GM12878 (cell line): ENCODE measurements around the gene CCDC107. TPM values are rescaled to one million over a fixed set of nuclear protein-coding genes. Genes with fewer than 3 reads are reported as not detected.

Experiments used
- ATAC-seq: fragments of 200-7000 bp; cut with Tn5 transposase; 3 replicates; pipeline ENCODE4 v1.9.1; 2020; ENCODE audit warnings: mild to moderate bottlenecking, moderate library complexity
- BruUV-seq: library from RNA; stranded (reverse); fragments of 400-500 nt; replicated peaks from 2 replicates; lab custom pipeline; 2021; lab: Mats Ljungman, UMichigan
- CTCF ChIA-PET: fragments of 300-600 bp; sonication (Branson Sonifier 250); formaldehyde crosslinking; extraction: SDS; loops from one replicate; lab custom pipeline; 2021; ENCODE audit warnings: inconsistent platforms; lab: Yijun Ruan, JAX
- POLR2A ChIA-PET: fragments of 350-600 bp; formaldehyde crosslinking; extraction: SDS; loops from one replicate; lab custom pipeline; 2021; ENCODE audit warnings: inconsistent platforms; lab: Charles Lee
- RAD21 ChIA-PET: fragments of 300-600 bp; sonication (Branson Sonifier 250); formaldehyde crosslinking; loops from one replicate; lab custom pipeline; 2023; ENCODE audit warnings: antibody characterized with exemption; ENCODE audit not compliant: unreplicated experiment; lab: Charles Lee
- SMC1A ChIA-PET: fragments of 300-600 bp; sonication (Branson Sonifier 250); formaldehyde crosslinking; loops from one replicate; lab custom pipeline; 2023; ENCODE audit not compliant: unreplicated experiment, uncharacterized antibody; lab: Charles Lee
- DNase-seq: peaks from one replicate; pipeline ENCODE4 v3.0.0-alpha.2; 2011; ENCODE audit warnings: low read depth, low spot score
- FAIRE-seq: peaks from 3 replicates; lab custom pipeline; 2011; peaks lifted over from hg19 to GRCh38; lab: Jason Lieb, UNC
- H2AFZ ChIP-seq: 2 replicates; pipeline ENCODE4 v1.6.0; 2011; ENCODE audit warnings: low read depth, low read length, control low read depth; ENCODE audit not compliant: control insufficient read depth
- H3K27ac ChIP-seq: 2 replicates; pipeline ENCODE4 v1.5.1; 2011; ENCODE audit warnings: control low read depth; ENCODE audit not compliant: control insufficient read depth, insufficient read depth
- H3K27me3 ChIP-seq, 2 experiments: replicated peaks in 1 of 2; 2 replicates each; pipeline versions ENCODE4 v1.6.0 to v1.6.1; 2011; ENCODE audit warnings: low read length in 1 of 2; ENCODE audit not compliant: control insufficient read depth in 2 of 2, insufficient read depth in 2 of 2
- H3K36me3 ChIP-seq, 2 experiments: 2 replicates each; pipeline ENCODE4 v1.5.1; 2011; ENCODE audit warnings: low read length in 1 of 2; ENCODE audit not compliant: control insufficient read depth in 2 of 2, insufficient read depth in 2 of 2
- H3K4me1 ChIP-seq: 2 replicates; pipeline ENCODE4 v1.6.1; 2011; ENCODE audit warnings: mild to moderate bottlenecking, low read length, moderate library complexity, mixed read lengths; ENCODE audit not compliant: control insufficient read depth, insufficient read depth
- H3K4me2 ChIP-seq: 2 replicates; pipeline ENCODE4 v1.6.0; 2011; ENCODE audit warnings: control low read depth; ENCODE audit not compliant: control insufficient read depth, insufficient read depth
- H3K4me3 ChIP-seq: fragments of 200-600 bp; sonication (generic); 2 replicates; pipeline ENCODE4 v1.5.1; 2016
- H3K79me2 ChIP-seq: 2 replicates; pipeline ENCODE4 v1.6.0; 2011; ENCODE audit warnings: low read length; ENCODE audit not compliant: control insufficient read depth, insufficient read depth
- H3K9ac ChIP-seq: 2 replicates; pipeline ENCODE4 v1.8.0; 2011; ENCODE audit warnings: low read length, control low read depth, mixed read lengths; ENCODE audit not compliant: control insufficient read depth, insufficient read depth
- H3K9me3 ChIP-seq: replicated peaks from 3 replicates; pipeline ENCODE4 v1.5.1; 2011; ENCODE audit warnings: mild to moderate bottlenecking, low read length; ENCODE audit not compliant: control insufficient read depth, insufficient read depth
- H4K20me1 ChIP-seq: 2 replicates; pipeline ENCODE4 v1.6.0; 2011; ENCODE audit not compliant: control insufficient read depth, insufficient read depth
- BCLAF1 ChIP-seq: fragments of 450-650 bp; IDR thresholded peaks from 2 replicates; pipeline ENCODE4 v1.6.1; 2017; ENCODE audit warnings: antibody characterized with exemption, mild to moderate bottlenecking, moderate library complexity
- CTCF ChIP-seq, 3 experiments: IDR thresholded peaks in 2 of 3; conservative IDR thresholded peaks in 1 of 3; 2 replicates each; pipeline ENCODE4 v1.5.1; 2011; ENCODE audit warnings: low read depth in 3 of 3, low read length in 3 of 3, mild to moderate bottlenecking in 3 of 3, control low read depth in 2 of 3, moderate library complexity in 2 of 3, inconsistent platforms in 1 of 3, mixed read lengths in 1 of 3; ENCODE audit not compliant: control insufficient read depth in 2 of 3, insufficient read depth in 1 of 3; ENCODE audit errors: extremely low read depth in 1 of 3
- EED ChIP-seq: sonication (generic); IDR thresholded peaks from 2 replicates; pipeline ENCODE4 v1.6.1; 2016; ENCODE audit warnings: antibody characterized with exemption, low read depth
- ETV6 ChIP-seq, 2 experiments: fragments of 450-650 bp in 1 of 2; IDR thresholded peaks in 1 of 2; conservative IDR thresholded peaks in 1 of 2; 2 replicates each; pipeline ENCODE4 v1.6.1; 2014; ENCODE audit warnings: antibody characterized with exemption in 1 of 2, borderline replicate concordance in 1 of 2, low read depth in 1 of 2, mild to moderate bottlenecking in 1 of 2, moderate library complexity in 1 of 2
- HCFC1 ChIP-seq: fragments of 150-350 bp; IDR thresholded peaks from 2 replicates; pipeline ENCODE4 v1.6.1; 2014; ENCODE audit warnings: low read length
- HDAC6 ChIP-seq: fragments of 200-600 bp; sonication (generic); IDR thresholded peaks from one replicate; pipeline ENCODE4 v1.8.0; 2017; ENCODE audit warnings: antibody characterized with exemption; ENCODE audit not compliant: unreplicated experiment
- KLF5 ChIP-seq: fragments of 450-650 bp; IDR thresholded peaks from 2 replicates; pipeline ENCODE4 v1.6.1; 2014; ENCODE audit warnings: mild to moderate bottlenecking; ENCODE audit not compliant: partially characterized antibody
- NFYA ChIP-seq: IDR thresholded peaks from 2 replicates; pipeline ENCODE4 v1.6.1; 2011; ENCODE audit warnings: low read depth, mild to moderate bottlenecking, low read length, improper control_type of control experiment, borderline replicate concordance
- NR2C1 ChIP-seq: fragments of 450-650 bp; IDR thresholded peaks from 2 replicates; pipeline ENCODE4 v1.6.1; 2017; ENCODE audit warnings: antibody characterized with exemption, mild to moderate bottlenecking, moderate library complexity
- TBL1XR1 ChIP-seq: IDR thresholded peaks from 2 replicates; pipeline ENCODE4 v1.6.1; 2012; ENCODE audit warnings: low read depth, low read length, improper control_type of control experiment
- ZBTB11 ChIP-seq: fragments of 450-650 bp; formaldehyde crosslinking; IDR thresholded peaks from 2 replicates; pipeline ENCODE4 v1.5.0; 2022; ENCODE audit warnings: mild to moderate bottlenecking, missing genetic modification characterization
- WGBS: methylation state at CpG from one replicate; pipeline ENCODE4 v1.1.6; 2016; ENCODE audit warnings: low lambda C conversion rate; ENCODE audit not compliant: insufficient replicate concordance, insufficient coverage; ENCODE audit errors: missing lambda C conversion rate; 5-methylcytosine and 5-hydroxymethylcytosine counted together
- in situ Hi-C: fragments of 300-500 bp; cut with MboI; formaldehyde crosslinking; loops from 9 replicates; pipeline ENCODE4 v1.14.3; 2018; ENCODE audit warnings: mixed read lengths
- intact Hi-C: fragments of 100-400 bp; cut with micrococcal nuclease; formaldehyde crosslinking; loops from one replicate; pipeline ENCODE4 v1.14.2; 2022; ENCODE audit not compliant: unreplicated experiment
- polyA plus RNA-seq, 11 experiments: library from polyadenylated mRNA; depleted of rRNA in 4 of 11; unstranded in 6 of 11; stranded (reverse) in 5 of 11; fragments of >200 nt; fragmentation: Nextera tagmentation in 4 of 11; fragmentation: Illumina TruSeq in 1 of 11; extraction: Ambion mirVana in 4 of 11; extraction: Trizol in 1 of 11; gene quantifications; 1 replicate in 1 of 11; 2 replicates in 10 of 11; pipeline versions ENCODE4 v1.2.1 to v1.2.3, GENCODE V29; 2011 to 2016; ENCODE audit warnings: inconsistent platforms in 2 of 11, missing spikeins in 2 of 11, low read depth in 1 of 11
- total RNA-seq, 4 experiments: library from RNA; depleted of rRNA in 3 of 4; stranded (reverse); fragments of >200 nt in 3 of 4; fragmentation: Illumina TruSeq in 1 of 4; extraction: Trizol in 1 of 4; gene quantifications; 2 replicates each; pipeline versions ENCODE4 v1.2.1 to v1.2.3, GENCODE V29; 2013 to 2021

CCDC107 gene
- total and polyA plus RNA-seq, 10 of the 15 experiments (the other 5 are each of a cell fraction or from before 2014, with no cell fraction given), result 0.19 to 18.3 (median 10.6) TPM

- no peak for FAIRE-seq
- Histone ChIP-seq H3K27me3 (peaks cover 3 to 7% of the 10 kb centered on the region in 2 experiments), H3K27ac (no peak within 1 kb of the TSS), H3K4me2 (no peak within 1 kb of the TSS), H3K79me2 (no peaks in the 10 kb centered on the region), H2AFZ (no peak within 1 kb of the TSS), H3K9ac (no peak within 1 kb of the TSS), H3K4me1 (no peaks in the 10 kb centered on the region), H3K36me3 (no peaks in the 10 kb centered on the region), H3K4me3 (no peak within 1 kb of the TSS), H4K20me1 (no peaks in the 10 kb centered on the region), H3K9me3 (no peaks in the 10 kb centered on the region)
- BruUV-seq, result no TSS peak
- no peak for DNase-seq
- in situ Hi-C loops (no loop called here), intact Hi-C loops (no loop called here)
- 52% methylated on average over 10 of the region's 10 CpGs for WGBS
- ChIA-PET RAD21 (no interaction called here), CTCF (interaction anchor here (1.7 to 2.5 kb wide), 2 partner anchors 12 to 23 kb away, joined by 8 to 9 read pairs; no protein-coding TSS in a partner anchor), SMC1A (no interaction called here), POLR2A (interaction anchor here (0.5 to 0.9 kb wide), 2 partner anchors 12 to 99 kb away, joined by 3 to 4 read pairs; no protein-coding TSS in a partner anchor)
- ATAC-seq, result no peak
- no peak for TF ChIP-seq KLF5
- TF ChIP-seq ETV6 (conservative IDR thresholded peaks at IDR 0.05 in 1 of 2, IDR thresholded peaks at IDR 0.05 in 1 of 2; ENCODE audit: borderline replicate concordance in 1 of 2, low read depth in 1 of 2), result no peak
- no peak for TF ChIP-seq BCLAF1
- no peak for TF ChIP-seq ZBTB11 (CRISPR knock-in tag)
- no peak for TF ChIP-seq EED
- no peak for TF ChIP-seq CTCF (IDR thresholded peaks at IDR 0.05 in 2 of 3, conservative IDR thresholded peaks at IDR 0.05 in 1 of 3; ENCODE audit: control insufficient read depth in 2 of 3, extremely low read depth in 1 of 3, insufficient read depth in 1 of 3, low read depth in 3 of 3, low read length in 3 of 3)
- TF ChIP-seq HDAC6, result no peak
- TF ChIP-seq HCFC1, result no peak
- no peak for TF ChIP-seq TBL1XR1
- no peak for TF ChIP-seq NR2C1
- TF ChIP-seq NFYA, result no peak
Measured at GRCh38 chr9:35673132-35674024, 15.3 kb downstream of the CCDC107 start, which contains the start of gene CA9. Gene CA9, plus strand, starts transcription at chr9:35673928. Its CDS starts 32 bp downstream, at chr9:35673960.
